Progenitor cell of endocrine pancreas (in vitro differentiated cells): ENCODE data around the gene MPPED1. TPM values are rescaled to one million over a fixed set of nuclear protein-coding genes. Genes with fewer than 3 reads are reported as not detected.

Experiments
- DNase-seq: peaks from one replicate; pipeline ENCODE4 v3.0.0; 2021; ENCODE audit warnings: low spot score; ENCODE audit not compliant: unreplicated experiment
- H3K27ac Mint-ChIP-seq: 2 replicates; pipeline ENCODE4 v1.8.0; 2021; ENCODE audit warnings: mild to moderate bottlenecking, moderate library complexity, mixed read lengths
- H3K27me3 Mint-ChIP-seq: 2 replicates; pipeline ENCODE4 v1.8.0; 2021; ENCODE audit warnings: mixed read lengths
- H3K36me3 Mint-ChIP-seq: 2 replicates; pipeline ENCODE4 v1.8.0; 2022; ENCODE audit warnings: mixed read lengths; ENCODE audit not compliant: insufficient read depth
- H3K4me1 Mint-ChIP-seq: 2 replicates; pipeline ENCODE4 v1.8.0; 2021; ENCODE audit warnings: low read depth, mixed read lengths
- H3K4me3 Mint-ChIP-seq: 2 replicates; pipeline ENCODE4 v1.8.0; 2021; ENCODE audit warnings: low read depth, mild to moderate bottlenecking, moderate library complexity, mixed read lengths
- H3K9me3 Mint-ChIP-seq: 2 replicates; pipeline ENCODE4 v1.8.0; 2021; ENCODE audit warnings: low read depth, mixed read lengths
- total RNA-seq: library from RNA; stranded (reverse); gene quantifications from 2 replicates; pipeline ENCODE4 v1.2.1, GENCODE V29; 2021
- TF ChIP-seq, protein P1 (sequence below): fragments of 200-600 bp; sonication (generic); IDR thresholded peaks from one replicate; pipeline ENCODE4 v1.5.0; 2021; ENCODE audit warnings: antibody characterized with exemption, mild to moderate bottlenecking; ENCODE audit not compliant: unreplicated experiment

MPPED1 gene
- total RNA-seq, 1 donor from 2014 or later: 0.96 TPM

DNA sequence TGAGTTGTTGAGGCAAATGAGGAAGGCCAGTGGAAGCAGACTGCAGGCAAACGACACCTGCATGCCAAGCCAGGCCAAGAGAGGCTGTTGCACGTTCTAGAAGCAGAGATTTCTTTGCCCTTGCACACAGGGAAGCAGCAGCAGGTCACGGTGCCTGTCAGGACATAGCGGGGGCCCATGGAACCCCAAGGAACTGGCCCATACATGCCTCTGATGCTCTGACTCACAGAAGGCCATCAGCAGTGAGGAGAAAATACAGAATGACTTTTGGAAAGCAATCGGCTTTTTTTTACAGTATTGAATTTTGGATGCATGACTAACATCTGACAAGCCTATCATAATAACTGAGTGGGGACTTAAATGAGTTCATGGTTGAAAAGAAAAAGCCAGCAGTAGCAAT is 123.9 kb downstream of the MPPED1 start:
- Mint-ChIP-seq H3K9me3 (peaks cover 3% of the 10 kb centered on the region), H3K27me3 (no peaks in the 10 kb centered on the region), H3K27ac (no peak overlapping the region), H3K4me3 (no peak overlapping the region), H3K4me1 (no peaks in the 10 kb centered on the region), H3K36me3 (peaks cover 7% of the 10 kb centered on the region)
- TF ChIP-seq, protein P1, sequence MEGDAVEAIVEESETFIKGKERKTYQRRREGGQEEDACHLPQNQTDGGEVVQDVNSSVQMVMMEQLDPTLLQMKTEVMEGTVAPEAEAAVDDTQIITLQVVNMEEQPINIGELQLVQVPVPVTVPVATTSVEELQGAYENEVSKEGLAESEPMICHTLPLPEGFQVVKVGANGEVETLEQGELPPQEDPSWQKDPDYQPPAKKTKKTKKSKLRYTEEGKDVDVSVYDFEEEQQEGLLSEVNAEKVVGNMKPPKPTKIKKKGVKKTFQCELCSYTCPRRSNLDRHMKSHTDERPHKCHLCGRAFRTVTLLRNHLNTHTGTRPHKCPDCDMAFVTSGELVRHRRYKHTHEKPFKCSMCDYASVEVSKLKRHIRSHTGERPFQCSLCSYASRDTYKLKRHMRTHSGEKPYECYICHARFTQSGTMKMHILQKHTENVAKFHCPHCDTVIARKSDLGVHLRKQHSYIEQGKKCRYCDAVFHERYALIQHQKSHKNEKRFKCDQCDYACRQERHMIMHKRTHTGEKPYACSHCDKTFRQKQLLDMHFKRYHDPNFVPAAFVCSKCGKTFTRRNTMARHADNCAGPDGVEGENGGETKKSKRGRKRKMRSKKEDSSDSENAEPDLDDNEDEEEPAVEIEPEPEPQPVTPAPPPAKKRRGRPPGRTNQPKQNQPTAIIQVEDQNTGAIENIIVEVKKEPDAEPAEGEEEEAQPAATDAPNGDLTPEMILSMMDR: no peak
- DNase-seq: no peak

DNA sequence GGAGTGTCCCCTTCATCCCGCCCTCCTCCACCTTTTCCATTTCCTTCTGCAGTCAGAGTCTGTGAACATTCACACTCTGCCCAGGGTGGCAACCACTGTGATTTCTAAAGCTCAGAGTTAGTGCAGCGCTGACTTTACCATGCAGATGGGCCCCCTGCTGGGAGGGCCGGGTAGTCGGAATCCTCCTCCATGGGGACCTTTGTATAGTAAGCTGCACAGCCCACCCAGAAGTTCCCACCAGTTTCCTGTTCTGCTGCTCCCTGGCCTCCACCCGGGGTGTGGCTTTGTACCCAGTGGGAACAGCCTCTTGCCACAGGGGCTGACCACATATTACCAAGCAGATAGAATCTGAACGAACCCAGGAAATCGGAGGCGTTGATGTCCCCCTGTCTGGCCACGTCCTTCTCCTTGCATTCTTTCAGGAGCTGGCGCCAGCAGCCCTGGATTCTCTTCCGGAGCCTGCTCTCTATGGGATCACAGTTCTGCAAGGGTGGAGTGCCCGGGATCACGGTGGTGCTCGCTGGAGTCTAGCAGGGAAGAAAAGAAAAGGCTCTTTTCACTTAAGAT is 125.3 kb downstream of the MPPED1 start:
- H3K4me1 Mint-ChIP-seq: no peaks in the 10 kb centered on the region
- DNase-seq: no peak
- H3K27me3 Mint-ChIP-seq: no peaks in the 10 kb centered on the region
- peaks cover 7% of the 10 kb centered on the region for H3K36me3 Mint-ChIP-seq
- TF ChIP-seq, protein P1: no peak
- peaks cover 3% of the 10 kb centered on the region for H3K9me3 Mint-ChIP-seq
- no peak overlapping the region for H3K4me3 Mint-ChIP-seq
- H3K27ac Mint-ChIP-seq: no peak overlapping the region

DNA sequence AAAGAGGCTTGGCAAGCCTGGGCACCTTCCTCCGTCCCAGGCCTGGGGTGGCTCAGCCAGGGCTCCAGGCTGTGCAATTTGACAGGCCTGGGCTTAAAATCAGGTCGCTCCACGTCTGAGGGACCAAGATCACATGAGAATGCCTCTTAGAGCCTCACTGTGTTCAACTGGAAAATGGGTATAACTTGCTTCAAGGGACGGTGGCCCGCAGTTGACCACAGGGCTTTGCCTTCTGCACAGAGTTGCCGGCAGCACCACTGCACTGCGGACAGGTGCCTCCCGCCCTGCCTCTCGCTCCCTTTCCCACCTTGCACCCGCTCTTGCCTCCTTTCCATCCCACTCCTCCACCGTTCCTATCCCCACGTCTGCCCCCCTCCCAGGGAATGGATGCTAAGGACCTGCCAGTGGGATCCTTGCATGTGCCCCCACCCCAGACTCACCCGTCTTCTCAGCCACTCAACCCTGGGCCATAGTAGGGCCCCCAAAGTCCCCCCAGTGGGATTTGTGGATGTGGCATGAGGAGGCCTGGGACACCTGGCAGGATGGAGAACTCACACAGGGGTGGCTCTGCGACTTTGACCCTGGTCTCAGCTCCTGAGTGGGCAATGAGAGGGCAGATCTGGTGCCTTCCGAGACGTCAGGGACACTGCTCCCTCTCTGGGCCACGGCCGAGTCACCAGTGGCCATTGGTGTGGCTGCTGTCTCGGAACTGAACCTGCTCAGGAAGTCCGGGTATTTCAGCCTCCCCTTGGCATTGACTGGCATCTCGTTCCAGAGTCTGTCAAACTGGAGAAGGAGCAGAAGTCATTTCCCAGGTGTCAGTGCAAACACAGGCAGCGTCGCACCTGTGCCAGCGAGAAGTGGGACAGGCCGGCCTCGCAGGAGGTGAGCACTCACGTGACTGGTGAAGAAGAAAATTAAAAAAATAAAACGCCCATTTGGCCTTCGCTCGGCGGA is 128.0 kb downstream of the MPPED1 start:
- TF ChIP-seq, protein P1: no peak
- H3K4me3 Mint-ChIP-seq: no peak overlapping the region

DNA sequence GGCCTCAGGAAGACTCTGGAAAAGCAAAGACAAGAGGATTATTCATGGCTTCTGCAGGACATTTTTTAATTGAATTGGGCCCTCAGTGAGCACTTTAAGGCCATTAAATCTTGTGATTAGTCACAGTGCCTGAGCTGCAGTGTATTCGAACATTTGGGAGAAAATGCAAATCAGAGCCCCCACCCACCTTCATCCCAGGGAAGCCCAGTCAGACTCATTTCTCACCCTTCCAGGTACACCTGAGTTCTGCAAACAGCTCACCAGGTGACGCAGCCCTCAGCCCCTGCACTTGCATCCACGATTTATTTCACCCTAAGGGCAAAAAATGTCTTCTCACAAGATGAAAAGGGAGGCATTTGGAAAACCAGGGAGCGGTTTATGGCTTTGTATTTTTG is 128.7 kb downstream of the MPPED1 start:
- H3K9me3 Mint-ChIP-seq: peaks cover 3% of the 10 kb centered on the region
- TF ChIP-seq, protein P1: no peak
- H3K4me3 Mint-ChIP-seq: no peak overlapping the region
- no peaks in the 10 kb centered on the region for H3K4me1 Mint-ChIP-seq
- no peak for DNase-seq
- H3K27me3 Mint-ChIP-seq: no peaks in the 10 kb centered on the region
- H3K27ac Mint-ChIP-seq: no peak overlapping the region
- H3K36me3 Mint-ChIP-seq: peaks cover 7% of the 10 kb centered on the region

More for the DNA sequence above, 128.0 kb downstream of the MPPED1 start:
- Mint-ChIP-seq H3K4me1 (no peaks in the 10 kb centered on the region), H3K36me3 (peaks cover 7% of the 10 kb centered on the region), H3K27me3 (no peaks in the 10 kb centered on the region), H3K9me3 (peaks cover 3% of the 10 kb centered on the region), H3K27ac (no peak overlapping the region)
- DNase-seq: no peak

DNA sequence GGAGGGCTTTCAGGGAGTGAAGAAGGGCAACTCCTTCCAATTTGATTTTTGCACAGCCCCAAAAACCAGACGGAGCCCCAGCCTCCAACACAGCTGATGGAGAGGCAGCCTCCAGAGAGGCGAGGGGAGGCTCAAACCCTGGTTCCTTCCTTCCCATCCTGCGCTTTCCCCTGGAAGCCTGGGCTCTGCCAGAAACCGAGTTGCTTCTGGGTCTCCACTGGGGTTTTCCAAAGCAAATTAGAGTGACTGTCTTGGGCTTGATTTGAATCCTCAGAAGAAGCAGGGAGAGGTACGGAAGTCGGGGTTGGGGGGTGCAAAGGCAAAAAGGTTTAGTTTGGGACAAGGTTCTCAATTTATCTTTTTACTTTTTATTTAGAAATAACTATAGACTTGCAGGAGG is 129.2 kb downstream of the MPPED1 start:
- H3K27me3 Mint-ChIP-seq: no peaks in the 10 kb centered on the region
- H3K9me3 Mint-ChIP-seq: peaks cover 3% of the 10 kb centered on the region
- H3K36me3 Mint-ChIP-seq: peaks cover 4% of the 10 kb centered on the region
- H3K27ac Mint-ChIP-seq: no peak overlapping the region
- DNase-seq: no peak
- TF ChIP-seq, protein P1: no peak
- no peaks in the 10 kb centered on the region for H3K4me1 Mint-ChIP-seq
- H3K4me3 Mint-ChIP-seq: no peak overlapping the region
